Hematopoietic multipotent progenitor cell (in vitro differentiated cells): ENCODE data around the gene POLR3H. TPM values are rescaled to one million over a fixed set of nuclear protein-coding genes. Genes with fewer than 3 reads are reported as not detected.

Experiments used
- DNase-seq, 3 donors: peaks; one replicate each; pipeline ENCODE4 v3.0.0-alpha.2; 2011 to 2015; ENCODE audit warnings: low read depth in 2 of 3, low spot score in 2 of 3
- total RNA-seq: library from RNA; depleted of rRNA; stranded (reverse); fragments of >200 nt; gene quantifications from one replicate; pipeline ENCODE4 v1.2.3, GENCODE V29; 2012

POLR3H gene
- total RNA-seq, 1 donor: 21.5 TPM

GRCh38 chr22:41522813-41523212, 21.5 kb downstream of the POLR3H start:
- no peak for DNase-seq

GRCh38 chr22:41521126-41521525, 23.1 kb downstream of the POLR3H start:
- DNase-seq: no peak

- DNase-seq: no peak
Observed at GRCh38 chr22:41518048-41518347, 26.3 kb downstream of the POLR3H start.

- DNase-seq: peak in 1 of 3 donors; percentile 28
Observed at GRCh38 chr22:41517172-41518047, 26.9 kb downstream of the POLR3H start.

GRCh38 chr22:41516462-41516861, 27.8 kb downstream of the POLR3H start:
- DNase-seq: no peak

- no peak for DNase-seq
Observed at GRCh38 chr22:41513391-41513790, 30.9 kb downstream of the POLR3H start.

- no peak for DNase-seq
Observed at GRCh38 chr22:41512421-41513194, 31.7 kb downstream of the POLR3H start.

- no peak for DNase-seq
Observed at GRCh38 chr22:41511521-41511968, 32.7 kb downstream of the POLR3H start.

- no peak for DNase-seq
Observed at GRCh38 chr22:41508770-41509170, 35.5 kb downstream of the POLR3H start.

- DNase-seq: no peak
Observed at GRCh38 chr22:41507330-41508063, 36.8 kb downstream of the POLR3H start.

- no peak for DNase-seq
Observed at GRCh38 chr22:41505511-41506220, 38.6 kb downstream of the POLR3H start.

GRCh38 chr22:41504816-41505215, 39.5 kb downstream of the POLR3H start:
- no peak for DNase-seq

- no peak for DNase-seq
Observed at GRCh38 chr22:41504397-41504796, 39.9 kb downstream of the POLR3H start.

GRCh38 chr22:41501209-41501608, 43.1 kb downstream of the POLR3H start:
- DNase-seq: peak in 2 of 3 donors; percentile 22 to 28

GRCh38 chr22:41500303-41500702, 44.0 kb downstream of the POLR3H start:
- no peak for DNase-seq

- no peak for DNase-seq
Observed at GRCh38 chr22:41499624-41500280, 44.5 kb downstream of the POLR3H start.

GRCh38 chr22:41498303-41498835, 45.9 kb downstream of the POLR3H start:
- DNase-seq: no peak

- no peak for DNase-seq
Observed at GRCh38 chr22:41491374-41492100, 52.7 kb downstream of the POLR3H start.
